NCI-H1694 (cell line): ENCODE data around the gene MAP1LC3B.
"Not testable (repeated sequence)": the region's sequence is repeated elsewhere in the genome, so short reads cannot be mapped to it uniquely, and the experiment has no call there.

Experiments used
- DNase-seq: peaks from one replicate; lab custom pipeline; 2025; lab: John Stamatoyannopoulos, UW

Gene MAP1LC3B

DNA sequence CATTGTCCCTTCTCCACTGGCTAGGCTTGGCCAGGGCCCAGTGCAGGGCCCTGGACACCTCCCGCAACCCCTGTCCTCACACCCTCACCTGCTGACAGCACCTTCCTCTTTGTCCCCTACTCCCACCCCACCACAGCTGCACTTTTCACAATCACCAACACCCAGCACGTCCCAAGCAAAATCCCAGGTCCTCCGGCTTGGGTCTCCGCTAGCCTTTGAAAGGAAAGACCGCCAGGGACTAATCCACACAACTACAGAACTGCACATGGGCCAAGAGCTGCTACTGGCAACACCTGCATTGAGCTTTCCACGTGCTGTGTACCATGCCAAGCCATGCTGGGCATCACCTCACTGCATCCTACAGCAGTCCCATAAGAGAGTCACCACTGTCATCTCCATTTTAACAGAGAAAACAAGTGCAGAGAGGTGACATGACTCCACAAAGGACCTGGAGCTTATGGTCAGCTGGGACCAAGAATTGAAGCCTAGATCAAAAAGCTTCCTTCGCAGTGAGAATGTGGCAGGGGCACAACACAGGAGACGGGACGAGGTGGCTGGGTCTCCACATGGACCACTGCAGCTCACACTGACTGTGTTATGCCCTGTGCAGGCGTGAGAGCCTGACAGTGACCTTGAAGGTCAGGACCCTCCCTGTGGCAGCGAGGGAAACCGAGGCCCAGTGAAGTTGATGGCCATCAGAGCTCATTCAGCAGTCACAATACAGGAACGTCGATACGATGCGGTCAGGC lies 31.1 kb upstream of the MAP1LC3B start:
- no peak for DNase-seq

DNA sequence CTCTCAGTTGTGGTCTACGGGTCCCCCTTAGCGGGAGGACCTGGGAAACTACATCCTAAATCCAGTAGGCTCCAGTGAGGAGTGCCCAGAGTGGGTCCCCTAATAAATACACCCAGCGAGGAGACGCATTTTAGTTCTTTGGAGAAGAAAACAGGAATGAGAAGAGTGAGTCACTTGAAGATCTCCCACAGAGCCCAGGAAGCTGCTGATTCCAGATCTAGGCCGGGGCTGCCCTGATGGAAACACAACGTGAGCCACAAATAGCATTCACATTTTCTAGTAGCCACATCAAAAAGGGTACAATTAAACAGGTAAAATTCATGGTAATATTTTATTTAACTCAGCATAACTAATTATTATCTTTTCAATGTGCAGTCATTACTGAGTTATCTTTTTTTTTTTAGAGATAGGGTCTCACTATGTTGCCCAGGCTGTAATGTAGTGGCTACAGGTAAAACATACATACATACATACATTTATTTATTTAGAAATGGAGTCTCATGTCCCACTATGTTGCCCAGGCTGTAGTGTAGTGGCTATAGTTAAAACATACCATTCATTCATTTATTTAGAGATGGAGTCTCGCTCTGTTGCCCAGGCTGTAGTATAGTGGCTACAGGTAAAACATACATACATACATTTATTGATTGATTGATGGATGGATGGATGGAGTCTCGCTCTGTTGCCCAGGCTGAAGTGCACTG lies 30.1 kb upstream of the MAP1LC3B start:
- DNase-seq: no peak

DNA sequence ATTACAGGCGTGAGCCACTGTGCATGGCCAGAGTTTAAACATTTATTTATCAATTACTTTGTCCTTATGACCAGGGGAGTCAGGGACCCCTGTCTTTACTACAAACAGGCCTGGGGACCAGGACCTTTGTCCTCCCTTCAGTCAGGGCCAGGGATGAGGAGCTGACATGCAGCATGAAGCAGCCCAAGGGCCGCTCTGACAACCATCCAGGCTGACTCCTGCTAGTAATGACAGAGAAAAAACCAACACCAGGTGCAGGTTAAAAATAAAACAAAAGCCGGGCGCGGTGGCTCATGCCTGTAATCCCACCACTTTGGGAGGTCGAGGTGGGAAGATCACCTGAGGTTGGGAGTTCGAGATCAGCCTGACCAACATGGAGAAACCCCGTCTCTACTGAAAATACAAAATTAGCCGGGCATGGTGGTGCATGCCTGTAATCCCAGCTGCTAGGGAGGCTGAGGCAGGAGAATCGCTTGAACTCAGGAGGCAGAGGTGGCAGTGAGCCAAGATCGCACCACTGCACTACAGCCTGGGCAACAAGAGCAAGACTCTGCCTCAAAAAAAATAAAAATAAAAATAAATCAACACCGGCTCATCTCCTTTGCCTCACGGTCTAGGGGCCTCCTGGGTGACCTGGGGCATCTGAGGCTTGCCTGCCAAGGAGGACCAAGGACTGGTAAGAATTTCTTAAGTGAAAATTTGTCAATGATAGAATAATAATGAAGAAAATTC lies 29.1 kb upstream of the MAP1LC3B start:
- not testable (repeated sequence) for DNase-seq

DNA sequence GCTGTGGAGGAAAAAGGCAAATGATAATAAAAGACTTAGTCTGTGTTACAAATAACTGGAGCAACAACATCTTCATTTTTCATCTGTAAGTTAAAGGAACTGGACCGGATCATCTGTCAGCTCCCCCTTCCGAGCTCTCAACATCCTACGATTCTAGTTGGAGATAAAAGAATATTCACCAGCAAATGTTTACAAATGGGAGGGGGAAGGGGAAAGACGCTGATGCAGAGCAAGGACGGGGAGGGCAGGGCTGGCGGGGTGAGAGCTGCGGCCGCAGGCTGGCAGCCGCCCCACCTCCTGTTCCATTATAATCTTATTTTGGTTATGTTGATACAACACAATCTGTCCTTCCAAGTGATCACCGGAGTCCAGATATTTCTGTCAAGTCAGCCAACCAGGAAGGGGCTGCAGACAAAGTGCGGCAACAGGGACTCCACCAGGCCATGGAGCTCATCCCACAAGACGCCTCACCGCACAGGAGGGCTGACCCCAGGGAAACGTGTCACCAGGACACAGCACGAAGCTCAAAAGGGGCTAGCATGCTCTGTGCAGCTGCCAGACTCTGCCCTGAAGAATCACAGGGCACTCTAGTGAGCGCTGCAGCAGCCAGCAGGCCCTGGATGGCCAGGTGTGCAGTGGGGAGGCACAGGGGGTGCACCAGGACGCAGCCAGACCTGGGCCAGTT lies 28.2 kb upstream of the MAP1LC3B start:
- DNase-seq: no peak

DNA sequence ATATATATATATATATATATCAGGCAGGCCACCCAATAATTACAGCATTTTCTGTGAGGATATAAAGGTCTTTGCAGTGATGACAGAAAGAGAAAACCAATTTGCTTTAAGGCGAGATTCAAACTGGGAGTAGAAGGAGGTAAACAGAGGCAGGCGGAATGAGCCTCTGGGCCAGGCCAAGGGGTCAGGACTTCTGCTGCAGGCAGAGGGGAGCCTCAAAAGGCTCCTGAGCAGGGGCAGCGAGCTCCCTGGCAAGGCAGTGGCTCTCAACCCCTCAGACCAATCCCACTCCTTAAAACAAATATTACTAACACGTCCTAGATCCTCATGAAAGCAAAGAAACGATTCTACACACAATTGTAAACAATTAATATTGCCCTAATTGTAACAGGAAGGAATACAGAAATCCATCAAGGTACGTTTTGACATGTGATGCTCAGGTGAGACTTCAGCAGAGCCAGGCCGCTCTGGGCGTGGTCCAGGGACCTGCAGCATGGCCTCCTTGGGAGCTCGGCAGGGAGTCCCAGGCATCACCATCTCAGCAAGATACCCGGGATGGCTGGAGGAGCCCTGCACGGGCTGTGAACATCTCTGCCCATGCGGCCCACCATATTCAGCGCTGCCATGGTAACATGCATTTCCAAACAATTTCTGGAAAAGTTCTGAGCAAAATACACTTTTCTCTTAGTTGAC lies 27.0 kb upstream of the MAP1LC3B start:
- DNase-seq: no peak

DNA sequence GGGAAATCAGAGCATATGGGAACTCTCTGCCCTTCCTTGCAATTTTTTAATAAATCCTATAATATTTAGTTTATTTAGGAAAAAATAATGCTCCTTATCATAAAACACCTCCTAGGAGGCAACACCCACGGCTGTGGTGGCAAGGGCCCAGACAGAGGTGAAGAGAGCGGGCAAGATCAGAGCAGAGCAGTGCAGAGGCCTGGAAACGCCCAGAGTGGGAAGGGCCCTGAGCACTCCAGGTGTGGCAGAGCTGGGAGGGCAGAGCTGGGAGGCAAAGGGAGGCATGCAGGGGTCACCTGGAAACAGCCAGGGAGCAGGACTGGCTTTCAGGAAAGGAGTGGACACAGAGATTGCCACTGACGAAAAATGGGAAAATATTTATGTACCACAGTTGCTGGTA lies 25.8 kb upstream of the MAP1LC3B start:
- DNase-seq: no peak

DNA sequence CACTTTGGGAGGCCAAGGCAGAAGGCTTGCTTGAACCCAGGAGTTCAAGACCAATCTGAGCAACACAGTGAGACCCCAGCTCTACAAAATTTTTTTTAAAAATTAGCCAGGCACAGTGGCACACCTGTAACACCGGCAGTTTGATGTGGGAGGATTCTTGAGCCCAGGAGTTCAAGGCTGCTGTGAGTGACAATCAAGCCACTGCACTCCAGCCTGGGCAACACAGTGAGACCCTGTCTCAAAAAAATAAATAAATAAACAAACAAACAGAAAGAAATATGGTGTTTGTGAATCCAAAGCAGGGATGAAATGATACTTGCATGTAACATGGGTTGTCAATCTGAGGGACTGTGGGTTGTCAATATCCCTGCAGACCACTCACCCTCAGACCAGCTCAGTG lies 25.2 kb upstream of the MAP1LC3B start:
- no peak for DNase-seq

DNA sequence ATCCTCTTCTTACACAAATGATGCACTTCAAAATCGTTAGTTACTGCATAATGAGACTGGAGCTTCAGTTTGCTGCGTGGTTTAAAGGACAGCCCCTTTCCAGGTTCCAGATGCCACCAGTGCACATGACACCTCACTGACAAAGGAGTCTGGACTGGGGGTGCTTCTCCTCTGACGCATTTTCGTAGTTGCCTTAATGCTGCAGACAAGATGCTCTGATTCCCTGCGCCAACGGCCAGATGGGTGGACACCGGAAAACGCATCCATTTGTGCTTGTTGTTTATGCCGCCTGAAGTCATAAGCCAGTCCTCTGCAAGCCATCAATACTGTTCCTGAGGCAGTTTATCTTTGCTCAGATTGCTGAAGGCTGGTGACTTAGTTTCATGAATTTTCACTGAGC lies 24.6 kb upstream of the MAP1LC3B start:
- DNase-seq: no peak

DNA sequence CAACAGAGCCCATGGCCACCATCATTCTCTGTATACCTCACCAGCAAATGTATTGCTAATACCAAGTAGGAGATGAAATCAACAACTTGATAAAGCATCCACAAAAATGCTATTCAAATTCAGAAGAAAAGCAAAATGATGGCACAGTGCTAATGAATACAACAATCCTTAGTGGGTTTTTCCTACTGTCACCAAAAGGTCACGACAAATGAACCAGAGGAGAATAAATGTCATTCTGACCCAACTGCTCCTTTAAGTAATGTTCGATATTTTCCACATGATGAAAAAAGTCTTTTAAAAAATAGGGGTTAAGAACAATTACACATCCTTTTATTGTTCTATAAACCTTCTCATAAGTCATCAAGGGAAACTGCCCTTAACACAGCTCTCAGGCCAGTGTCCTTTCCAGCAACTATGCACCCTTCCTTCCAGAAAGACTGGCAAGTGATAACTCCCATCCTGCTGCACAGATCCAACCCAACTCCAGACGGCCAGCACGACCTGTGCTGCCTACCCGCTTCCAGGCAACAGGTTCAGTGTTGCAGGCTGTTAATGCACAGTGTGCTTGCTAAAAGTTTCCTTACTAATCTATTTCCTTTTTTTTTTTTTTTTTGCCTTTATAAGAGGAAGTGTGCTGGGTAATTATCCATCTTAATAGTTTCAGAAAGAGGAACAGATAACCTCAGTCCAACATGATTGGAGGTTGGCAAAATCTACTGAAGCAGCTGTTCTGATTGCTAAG lies 23.9 kb upstream of the MAP1LC3B start:
- no peak for DNase-seq

DNA sequence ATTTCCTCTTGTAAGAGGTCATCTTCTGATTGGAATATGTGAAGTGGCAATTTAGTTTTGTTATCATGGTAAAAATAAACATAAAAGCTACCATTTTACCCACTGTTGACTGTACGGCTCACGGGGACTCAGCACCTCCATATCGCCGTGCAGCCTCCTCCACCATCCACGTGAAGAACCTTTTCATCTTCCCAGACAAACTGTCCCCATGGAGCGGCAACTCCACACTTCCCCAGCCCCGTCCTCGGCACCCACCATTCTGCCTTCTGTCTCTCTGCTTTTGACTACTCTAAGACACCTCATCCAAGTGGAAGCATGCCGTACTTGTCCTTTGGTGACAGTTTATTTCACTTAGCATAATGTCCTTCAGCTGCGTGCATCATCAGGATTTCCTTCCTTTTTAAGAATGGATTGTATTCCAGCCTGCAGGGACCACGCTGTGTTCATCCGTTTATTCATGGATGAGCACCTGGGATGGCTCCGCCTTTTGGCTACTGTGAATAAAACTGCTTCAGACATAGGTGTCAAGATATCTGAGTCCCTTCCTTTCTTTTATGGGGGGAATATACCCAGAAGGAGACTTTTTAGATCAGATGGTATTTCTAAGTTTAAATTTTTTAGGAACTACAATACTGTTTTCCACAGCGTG lies 22.9 kb upstream of the MAP1LC3B start:
- no peak for DNase-seq

DNA sequence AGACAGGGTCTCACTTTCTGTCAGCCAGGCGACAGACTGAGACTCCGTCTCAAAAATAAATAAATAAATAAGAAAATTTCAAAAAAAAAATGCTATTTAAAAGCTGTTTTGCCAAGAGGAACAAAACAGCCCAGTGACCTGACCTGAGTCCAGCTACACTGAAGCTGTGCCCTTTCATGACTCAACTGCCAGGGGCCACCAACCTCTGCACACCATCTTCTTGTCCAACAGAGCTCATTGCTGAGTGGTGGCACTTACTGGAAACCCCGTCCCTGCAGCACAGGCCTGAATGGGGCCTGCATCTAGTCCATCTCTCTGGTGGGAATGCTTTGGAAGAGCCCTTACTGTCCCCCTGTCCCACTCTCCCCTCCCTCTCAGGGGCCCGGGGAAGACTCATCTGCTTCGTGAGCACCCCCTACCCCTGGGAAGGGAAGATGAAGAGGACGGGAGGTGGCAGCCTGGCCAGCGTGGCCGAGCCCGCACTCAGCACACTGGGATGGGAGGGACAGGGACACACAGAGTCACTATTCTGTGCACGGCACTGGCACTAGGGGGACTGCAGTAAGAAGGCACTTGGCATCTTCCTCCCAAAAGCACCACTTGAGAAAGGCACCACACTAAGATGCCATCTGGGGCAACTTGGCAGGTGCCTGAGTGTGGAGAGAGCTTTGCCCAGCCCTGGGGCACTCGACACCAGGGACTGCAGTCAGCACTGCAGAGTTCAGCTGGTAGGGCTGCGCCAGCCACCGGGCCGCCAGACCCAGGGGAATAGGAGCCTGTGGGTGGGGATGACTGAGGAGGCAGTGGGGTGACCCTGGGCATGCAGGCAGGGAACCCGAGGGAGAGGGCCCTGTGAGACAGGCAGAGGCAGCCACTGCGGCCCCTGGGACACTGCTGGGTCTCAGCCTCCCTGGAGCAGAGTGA lies 22.1 kb upstream of the MAP1LC3B start:
- DNase-seq: no peak

DNA sequence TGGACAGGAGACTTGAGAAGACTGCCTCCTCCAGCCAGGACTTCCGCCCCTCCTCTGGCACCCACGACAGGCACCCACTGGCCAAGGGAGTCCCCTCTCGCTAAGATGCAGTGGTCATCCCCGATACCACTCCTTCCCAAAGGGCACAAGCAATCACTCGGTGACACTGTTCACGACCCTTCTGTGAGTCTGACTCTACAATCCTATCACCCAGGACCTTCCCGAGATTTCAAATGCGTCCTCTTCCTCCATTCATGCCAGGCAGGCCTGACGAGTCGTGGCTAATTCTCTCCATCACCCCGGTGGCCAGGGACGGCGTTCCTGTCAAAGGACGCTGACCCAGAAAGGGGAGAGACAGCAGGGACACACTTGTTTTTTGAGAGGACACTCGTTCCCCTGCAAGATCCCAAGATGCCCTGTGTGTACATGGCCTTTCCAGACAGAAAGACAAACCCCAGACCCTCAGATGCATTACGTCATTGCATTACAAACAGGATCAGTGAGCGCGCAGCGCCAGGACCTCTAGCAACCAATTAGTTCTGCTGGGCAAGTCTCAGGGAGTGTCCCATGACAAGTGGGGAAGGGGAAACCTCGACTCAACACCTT lies 20.8 kb upstream of the MAP1LC3B start:
- DNase-seq: no peak

DNA sequence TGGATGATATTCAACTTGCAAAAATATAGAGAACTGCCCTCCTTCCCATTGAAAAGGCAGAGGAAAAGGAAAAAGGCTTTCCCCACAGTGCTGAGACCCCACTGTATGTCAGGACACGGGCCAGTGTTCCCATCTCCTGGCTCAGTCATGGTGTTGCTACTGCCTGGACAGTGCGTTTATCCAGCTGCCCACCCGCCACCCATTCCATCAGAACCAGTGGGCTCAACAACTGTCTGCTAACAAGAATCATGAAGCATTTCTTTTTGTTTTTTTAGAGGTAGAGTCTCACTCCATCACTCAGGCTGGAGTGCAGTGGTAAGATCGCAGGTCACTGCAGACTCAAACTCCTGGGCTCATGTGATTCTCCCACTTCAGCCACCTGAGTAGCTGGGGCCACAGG lies 19.8 kb upstream of the MAP1LC3B start:
- no peak for DNase-seq

DNA sequence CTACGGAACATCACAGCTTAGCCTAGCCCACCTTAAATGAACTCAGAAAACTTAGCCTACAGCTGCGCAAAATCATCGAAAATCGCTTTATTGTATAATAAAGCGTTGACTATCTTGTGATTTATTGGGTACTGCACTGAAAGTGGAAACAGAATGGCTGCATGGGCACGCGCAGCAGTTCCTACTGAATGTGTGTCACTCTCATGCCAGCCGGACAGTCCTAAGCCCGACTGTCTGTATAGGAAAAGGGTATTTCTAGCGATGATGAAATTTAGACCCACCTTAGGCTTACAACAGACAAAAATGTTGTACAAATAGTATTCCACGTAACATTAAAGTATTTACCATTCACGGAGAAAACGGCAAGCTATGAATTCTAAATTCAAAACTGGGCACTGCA lies 17.8 kb upstream of the MAP1LC3B start:
- DNase-seq: no peak

DNA sequence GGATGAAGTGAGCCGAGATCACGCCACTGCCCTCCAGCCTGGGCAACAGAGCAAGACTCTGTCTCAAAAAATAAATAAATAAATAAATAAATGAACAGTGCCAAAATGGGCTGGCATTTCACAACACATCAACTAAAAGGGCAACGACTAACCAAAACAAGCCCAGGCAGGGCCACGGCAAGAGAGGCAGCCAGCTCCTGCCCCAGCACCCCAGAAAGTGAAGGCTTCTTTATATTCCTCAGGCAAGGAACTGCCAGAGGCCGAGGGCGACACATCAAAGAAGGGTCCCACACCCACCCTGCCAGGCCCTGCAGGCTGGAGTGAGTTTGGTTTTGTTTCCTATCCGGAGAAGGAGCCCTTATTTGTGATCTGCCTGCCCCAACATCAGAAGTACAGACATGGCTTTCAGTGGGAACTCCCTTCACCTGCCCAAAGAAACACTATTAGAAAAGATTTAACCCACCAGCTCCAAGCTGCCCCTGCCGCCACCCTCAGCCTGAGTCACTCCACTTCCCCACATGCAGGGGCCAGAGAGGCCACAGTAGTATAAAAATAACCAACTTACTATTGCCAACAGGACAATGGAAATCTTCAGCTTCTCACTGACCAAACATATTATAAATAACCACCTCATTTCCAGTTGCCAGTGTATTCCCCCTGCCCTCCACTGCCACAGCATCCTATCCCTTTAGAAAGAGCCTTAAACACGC lies 16.6 kb upstream of the MAP1LC3B start:
- DNase-seq: no peak

DNA sequence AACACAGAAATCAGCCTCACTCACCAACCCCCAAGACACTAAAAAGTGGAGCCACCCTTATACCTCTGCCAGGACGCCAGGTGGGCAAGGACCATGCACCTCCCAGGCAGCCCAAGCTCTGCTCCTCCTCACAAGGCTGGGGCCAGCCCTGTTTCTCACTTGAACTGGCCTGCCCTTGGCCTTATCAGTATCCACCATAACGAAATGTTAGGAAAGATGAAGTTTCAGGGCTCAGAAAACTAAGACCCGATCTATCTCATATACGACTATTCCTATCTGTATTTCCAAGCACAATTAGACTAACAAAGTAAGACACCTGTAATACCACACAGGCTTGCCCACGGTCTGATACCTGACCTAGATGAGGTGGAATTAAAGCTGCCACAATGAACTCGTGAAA lies 15.5 kb upstream of the MAP1LC3B start:
- DNase-seq: no peak

DNA sequence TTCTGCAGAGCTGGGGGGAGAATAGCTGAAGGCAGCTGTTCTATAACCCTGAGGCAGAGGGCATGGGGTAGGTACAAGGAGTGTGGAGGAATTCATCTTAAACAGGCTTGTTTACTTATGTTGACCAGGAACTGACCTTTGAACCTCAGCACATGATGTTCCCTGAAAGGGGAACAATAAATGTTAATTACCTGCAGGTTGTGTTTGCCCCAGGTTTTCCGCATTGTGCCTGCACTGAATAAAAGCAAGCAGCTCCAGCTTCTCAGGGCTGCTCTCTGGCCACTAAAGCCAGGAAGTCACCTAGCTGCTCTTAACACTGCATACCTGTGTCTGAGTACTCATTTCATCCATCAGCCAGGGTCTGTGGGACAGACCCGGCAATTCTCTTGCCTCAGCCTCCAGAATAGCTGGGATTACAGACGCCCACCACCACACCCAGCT lies 12.8 kb upstream of the MAP1LC3B start:
- DNase-seq: not testable (repeated sequence)

DNA sequence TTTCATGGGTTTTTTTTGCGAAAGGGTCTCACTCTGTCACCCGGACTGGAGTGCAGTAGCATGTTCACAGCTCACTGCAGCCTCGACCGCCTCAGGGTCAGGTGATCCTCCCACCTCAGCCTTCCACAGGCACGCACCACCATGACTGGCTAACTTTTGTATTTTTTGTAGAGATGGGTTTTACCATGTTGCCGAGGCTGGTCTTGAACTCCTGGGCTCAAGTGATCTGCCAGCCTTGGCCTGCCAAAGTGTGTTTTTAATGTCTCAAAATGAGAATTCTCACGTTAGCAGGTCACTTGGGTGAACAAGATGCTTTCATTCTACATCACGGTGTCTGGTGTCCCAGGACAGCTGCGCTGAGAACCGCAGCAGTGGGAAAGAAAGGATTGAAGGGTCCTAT lies 11.7 kb upstream of the MAP1LC3B start:
- no peak for DNase-seq
